HG02884 (cell line): ENCODE measurements around the gene ZNF316.
"Not testable (repeated sequence)": the region's sequence is repeated elsewhere in the genome, so short reads cannot be mapped to it uniquely, and the experiment has no call there.

Experiments used
- ATAC-seq: cut with Tn5 transposase; IDR thresholded peaks from one replicate; pipeline ENCODE4 v1.9.1; 2021; ENCODE audit warnings: mild to moderate bottlenecking, moderate library complexity; ENCODE audit not compliant: unreplicated experiment

Gene ZNF316

DNA sequence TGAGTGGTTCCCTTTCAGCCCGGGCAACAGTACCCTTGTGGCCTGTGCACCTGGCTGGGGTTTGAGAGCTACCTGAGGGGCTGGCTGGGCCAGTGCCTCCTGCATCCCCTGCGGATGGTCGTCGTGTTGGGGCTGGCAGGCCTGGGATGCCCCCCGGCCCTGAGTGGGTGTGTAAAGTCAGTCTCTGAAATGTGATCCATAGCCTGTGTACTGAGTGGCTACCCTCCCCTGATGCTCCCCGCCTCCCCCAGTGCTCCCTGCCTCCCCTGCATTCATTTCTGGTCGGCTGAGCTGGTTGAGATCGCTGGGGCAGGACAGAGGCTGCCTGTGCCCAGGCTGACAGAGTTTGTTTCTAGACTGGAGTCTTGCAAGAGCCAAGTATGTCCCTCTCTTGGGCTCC lies 9.3 kb downstream of the ZNF316 start:
- no peak for ATAC-seq

DNA sequence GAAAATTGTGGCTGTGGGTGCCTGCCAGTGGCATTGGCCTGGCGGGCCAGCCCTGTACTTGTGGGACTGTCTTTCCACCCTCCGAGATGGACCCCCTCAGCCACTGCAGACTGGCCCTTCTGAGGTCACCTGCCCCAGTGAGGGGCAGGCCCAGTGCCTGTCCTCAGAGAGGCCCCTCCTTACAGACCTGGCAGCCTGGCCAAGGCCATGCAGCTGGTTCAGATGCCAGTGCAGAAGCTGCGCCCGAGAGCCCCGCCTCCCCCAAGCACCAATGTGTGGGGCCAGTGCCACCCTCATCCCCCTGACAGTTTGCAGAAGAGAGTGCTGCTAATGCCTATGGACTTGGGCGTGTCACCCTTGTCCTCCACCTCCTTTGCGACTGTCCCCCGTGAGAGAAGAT lies 10.0 kb downstream of the ZNF316 start:
- no peak for ATAC-seq

DNA sequence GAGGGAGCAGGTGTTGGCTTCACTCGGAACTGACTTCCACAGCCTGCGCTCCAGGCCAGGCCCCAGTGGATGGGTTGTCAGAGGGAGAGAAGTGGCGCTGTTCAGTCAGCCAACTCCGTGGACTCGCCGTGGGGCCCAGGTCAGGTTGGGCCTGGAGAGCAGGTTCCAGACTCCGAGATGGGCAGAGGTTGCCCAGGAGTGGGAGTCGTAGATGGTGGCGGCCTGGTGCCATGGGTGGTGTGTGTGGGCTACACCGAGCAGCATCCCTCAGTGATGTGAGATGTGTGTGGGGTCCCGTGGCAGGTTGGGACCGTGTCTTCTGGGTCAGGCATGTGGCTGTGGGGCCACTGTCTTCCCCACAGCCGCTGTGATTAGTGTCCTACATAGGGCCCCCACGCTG lies 10.4 kb downstream of the ZNF316 start:
- no peak for ATAC-seq

DNA sequence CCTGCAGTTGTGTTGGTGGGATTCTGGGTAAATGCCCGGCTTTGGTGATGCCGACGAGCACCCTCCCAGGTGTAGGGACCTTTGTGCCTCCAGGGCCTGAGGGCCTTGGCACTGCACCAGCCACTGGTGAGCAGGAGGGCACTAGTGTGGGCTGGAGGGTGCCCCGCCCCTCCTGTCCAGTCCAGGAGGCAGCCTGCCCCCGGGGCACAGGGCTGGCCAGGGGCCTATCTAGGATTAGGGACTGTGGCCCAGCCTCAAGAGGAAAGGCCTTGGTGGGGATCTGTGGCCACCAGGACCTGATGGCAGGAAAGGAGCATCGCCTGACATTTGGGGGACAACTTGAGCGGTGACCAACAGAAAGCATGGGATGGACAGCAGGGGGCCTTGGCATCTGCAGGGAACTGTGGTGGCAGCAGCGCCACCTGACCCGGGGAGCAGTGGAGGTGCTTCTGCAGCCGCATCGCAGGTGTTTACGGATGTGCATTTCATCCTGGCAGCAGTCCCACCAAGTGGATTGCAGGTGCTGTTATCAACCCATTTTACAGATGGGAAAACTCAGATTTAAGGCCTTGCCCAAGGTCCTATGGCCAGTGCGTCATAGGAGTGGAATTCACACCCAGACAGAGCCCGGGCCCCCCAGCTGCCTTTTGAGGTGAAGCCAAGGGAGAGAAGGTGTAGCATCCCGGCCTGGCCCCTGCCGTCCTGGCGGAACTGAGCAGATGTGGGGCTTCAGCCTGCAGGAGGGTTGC lies 11.1 kb downstream of the ZNF316 start:
- no peak for ATAC-seq

DNA sequence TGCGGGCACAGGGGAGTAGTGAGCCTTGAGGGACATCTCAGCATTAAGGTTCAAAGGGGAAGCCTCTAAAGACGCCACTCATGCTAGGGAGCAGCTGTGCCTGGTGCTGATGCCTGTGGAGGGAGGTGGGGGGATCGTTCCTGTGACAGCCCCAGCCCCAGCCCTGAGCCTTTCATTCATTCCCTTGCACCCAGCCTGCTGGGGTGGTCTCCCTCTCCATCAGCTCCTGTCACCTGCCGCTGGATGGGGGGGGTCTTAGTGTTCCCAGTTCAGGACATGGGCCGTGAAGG lies 11.6 kb downstream of the ZNF316 start:
- ATAC-seq = no peak

DNA sequence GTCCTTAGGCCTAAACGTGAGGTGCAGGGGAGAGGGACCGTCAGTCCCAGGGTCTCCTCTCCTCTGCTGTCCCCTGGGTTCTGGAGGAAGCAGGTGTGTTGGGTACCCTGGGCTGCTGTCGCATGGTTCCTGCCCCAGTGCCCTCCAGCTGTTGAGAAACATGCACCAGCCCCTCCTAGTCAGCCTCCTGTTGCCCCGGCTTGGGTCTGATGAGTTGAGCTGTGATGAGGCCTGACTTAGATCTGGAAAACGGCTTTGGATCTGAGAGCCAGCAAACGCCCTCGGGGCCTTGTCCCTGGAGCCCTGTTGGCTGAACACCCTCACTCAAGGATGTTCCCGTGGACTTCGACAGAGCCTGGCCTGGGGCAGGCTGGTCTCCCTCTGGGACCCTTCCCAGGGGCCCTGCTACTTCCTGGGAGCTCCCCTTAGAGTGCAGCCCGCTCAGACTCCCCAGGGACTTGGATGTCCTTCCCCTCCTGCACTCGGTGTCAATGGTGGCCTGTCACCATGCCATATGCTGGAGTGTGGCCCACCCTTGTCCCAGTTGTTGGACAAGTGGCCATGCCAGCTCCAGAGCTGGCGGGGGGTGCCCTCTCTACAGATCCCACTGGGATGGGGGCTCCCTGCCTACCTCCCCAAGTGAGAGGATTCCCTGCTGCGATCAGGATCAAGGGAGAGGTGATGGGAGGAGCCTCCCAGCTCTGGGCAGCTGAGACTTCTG lies 12.3 kb downstream of the ZNF316 start:
- no peak for ATAC-seq

DNA sequence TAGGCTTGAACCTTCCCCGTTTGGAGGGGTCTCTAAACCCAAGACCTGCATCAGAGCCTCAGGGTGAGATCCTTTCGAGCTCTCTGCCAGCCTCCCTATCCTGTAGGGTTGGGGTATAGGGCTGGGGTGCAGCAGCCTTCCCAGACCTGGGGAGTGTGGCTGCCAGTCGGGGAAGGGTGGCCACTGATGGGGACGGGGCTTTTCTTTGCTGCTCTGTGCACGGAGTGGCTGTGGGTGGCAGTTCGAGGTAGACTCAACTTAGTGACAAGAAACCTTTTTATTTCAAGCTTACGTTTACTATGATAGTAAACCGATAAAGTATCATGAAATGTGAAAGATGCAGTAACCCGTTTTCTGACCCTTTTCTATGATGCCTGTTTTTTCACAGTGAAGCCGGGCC lies 13.0 kb downstream of the ZNF316 start:
- ATAC-seq = no peak

DNA sequence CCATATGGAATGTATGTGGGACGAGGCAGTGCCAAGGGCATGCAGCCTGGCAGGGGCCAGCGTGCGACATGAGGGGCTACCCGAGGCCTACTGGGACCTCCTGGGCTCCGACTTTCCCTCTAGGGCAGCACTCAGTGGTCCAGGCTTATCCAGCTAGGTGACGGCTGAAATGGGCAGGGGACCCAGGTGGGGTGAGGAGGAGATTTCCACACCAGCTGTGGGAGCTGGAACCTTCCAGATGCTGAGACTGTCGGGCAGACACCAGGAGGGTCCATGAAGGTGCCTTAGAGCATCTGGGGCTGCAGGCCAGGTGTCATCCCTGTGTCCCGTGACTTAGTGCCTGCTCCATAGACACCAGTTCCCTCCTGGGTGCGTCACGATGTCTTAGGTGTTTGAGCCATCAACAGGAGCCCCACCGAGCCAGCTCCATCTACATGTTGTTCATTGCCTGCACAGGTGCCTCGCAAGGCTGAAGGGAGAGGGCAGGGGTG lies 13.4 kb downstream of the ZNF316 start:
- no peak for ATAC-seq

DNA sequence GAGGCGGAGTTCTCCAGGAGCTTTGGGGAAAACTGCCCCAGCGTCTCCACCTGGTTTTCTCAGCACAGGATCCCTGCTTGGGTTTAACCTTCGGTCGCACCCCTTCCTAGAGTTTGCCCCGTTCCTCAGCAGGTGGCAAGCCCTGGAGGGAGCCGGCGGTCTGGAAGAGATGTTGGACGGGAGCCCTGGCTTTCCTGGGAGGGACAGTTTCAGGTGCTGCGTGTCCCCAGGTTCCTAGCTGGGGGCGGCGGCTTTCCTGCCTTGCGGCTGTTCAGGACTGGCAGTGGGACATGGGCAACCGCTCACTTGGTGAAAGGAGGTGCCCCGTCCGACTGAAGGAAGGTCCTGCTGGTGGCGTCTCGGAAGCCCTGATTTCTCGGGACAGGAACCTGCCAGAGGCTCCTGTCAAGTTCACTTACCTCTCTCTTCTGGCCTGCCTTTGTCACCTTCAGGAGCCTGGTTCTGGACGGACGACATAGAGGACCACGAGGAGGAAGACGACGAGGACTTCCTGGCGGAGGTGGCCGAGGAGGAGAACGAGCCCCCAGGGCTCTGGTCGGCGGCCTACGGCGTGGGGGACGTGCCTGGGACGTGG lies 14.8 kb downstream of the ZNF316 start:
- ATAC-seq = no peak

DNA sequence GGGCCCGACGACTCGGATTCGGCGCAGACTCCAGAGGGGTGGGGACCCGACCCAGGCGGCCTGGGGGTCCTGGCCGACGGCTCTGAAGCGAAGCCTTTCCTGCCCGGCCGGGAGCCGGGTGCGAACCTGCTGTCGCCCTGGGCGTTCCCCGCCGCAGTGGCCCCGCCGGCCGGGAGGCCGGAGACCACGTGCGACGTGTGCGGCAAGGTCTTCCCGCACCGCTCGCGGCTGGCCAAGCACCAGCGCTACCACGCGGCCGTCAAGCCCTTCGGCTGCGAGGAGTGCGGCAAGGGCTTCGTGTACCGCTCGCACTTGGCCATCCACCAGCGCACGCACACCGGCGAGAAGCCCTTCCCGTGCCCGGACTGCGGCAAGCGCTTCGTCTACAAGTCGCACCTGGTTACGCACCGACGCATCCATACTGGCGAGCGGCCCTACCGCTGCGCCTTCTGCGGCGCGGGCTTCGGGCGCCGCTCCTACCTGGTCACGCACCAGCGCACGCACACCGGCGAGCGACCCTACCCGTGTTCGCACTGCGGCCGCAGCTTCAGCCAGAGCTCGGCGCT lies 15.4 kb downstream of the ZNF316 start:
- ATAC-seq = no peak

DNA sequence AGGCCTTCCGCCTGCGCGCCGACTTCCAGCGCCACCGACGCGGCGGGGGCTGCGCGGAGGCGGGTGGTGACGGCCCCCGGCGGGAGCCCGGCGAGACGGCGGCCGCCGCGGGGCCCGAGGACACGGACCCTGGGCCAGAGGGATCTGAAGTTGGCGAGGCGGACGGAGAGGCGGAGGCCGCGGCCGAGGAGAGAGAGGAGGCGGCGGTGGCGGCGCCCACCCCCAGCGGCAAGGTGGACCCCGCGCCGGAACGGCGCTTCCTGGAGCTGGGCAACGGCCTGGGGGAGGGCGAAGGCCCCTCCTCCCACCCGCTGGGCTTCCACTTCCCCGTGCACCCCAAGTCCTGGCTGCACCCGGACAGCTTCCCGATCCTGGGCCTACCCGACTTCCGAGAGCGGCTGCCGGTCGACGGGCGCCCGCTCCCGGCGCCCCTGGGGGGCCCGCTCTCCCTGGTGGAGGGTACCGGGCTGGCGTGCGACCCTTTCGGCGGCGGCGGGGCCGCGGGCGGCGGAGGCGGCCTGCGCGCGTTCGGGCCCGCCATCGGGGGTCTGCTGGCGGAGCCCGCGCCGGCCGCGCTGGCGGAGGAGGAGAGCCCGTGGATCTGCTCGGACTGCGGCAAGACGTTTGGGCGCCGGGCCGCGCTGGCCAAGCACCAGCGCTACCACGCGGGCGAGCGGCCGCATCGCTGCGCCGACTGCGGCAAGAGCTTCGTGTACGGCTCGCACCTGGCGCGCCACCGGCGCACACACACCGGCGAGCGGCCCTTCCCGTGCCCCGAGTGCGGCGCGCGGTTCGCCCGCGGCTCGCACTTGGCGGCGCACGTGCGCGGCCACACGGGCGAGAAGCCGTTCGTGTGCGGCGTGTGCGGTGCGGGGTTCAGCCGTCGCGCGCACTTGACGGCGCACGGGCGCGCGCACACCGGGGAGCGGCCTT lies 16.2 kb downstream of the ZNF316 start:
- no peak for ATAC-seq

DNA sequence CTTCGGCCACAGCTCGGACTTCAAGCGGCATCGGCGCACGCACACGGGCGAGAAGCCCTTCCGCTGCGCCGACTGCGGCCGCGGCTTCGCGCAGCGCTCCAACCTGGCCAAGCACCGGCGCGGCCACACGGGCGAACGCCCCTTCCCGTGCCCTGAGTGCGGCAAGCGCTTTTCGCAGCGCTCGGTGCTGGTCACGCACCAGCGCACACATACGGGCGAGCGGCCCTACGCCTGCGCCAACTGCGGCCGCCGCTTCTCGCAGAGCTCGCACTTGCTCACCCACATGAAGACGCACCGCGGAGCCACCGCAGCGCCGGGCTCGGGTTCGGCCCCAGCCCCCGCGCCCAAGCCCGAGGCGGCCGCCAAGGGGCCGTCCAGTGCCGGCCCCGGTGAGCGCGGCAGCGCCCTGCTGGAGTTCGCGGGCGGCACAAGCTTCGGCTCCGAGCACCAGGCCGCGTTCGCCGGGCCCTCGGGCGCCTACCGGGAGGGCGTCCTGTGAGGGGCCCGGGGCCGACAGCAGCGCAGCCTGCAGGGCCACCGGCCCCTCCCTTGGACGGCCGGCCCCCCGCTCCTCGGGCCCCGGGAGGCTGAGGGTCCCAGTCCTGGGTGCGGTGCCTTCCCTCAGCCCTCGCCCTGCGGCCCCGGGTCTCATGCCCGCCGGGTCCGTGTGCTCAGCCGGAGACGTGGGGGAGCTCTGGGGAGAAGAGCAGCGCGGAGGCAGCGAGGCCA lies 17.2 kb downstream of the ZNF316 start:
- no peak for ATAC-seq

DNA sequence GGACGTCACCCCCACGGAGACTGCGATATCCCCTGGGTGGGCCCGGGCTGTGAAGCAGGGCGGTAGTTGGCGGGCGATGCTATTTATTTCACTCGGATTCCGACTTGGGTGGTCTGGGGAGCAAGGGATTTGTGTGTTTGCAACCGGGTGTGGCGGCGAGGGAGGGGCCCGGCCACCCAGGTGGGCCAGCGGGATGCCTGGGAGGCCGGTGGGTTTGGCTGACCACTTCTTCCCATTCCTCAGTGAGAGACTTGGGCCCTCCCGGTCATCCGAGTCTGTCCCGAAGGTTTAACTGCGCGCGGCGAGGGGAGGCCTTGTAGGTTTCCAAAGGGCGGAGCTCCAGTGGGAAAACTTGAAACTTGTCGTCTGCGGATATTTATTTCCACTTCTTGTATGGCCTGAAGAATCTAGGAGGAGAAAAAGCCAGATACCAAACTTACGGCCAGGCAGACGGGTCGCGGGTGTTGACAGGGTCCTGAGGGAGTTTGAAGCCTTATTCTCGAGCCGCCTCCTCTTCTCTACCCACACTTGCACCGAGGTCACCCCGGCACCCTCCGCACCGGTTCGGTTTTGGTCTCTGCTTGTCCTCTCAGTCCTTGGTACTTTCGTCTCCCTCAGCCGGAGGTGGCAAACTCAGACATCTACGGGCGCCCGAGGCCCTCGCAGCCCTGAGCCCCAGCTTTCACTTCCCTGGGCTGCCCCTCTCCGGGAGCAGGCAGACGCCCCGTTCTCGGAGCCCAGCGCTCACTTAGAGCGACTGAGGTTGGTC lies 17.9 kb downstream of the ZNF316 start:
- no peak for ATAC-seq

DNA sequence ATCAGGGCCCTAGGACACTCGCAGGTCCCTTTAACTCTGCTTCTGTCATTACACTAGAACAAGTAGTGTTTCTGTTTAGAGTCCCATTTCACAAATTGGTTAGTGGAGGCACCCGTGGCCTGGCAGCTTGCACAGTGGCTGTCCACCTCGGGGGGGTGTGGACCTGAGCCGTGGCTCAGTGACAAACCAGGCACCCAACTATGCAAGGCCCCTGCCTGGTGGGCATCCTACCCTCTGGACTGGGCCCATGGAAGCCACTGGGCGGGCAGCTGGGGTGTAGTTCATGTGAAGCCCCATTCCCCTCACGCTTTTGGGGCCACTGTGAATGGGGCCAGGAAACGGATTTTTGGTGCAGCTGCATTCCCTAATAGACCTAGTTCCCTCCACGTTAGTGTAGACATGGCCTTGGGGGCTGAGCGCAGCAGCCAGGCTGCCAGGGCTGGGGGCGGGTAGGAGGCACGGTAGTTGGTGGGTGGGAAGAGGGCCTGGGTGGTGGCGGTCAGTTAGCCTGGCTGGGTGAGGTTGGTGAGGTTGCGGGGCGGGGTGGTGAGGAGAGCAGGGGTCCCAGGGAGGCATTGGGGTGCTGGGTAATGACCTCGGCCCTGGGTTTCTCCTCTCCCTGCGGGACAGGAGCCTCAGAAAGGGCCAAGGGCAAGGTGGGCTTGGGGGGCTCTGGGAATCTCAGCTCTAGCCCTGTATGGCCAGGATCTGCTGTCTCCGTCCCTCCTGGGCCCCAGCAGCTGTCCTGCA lies 18.7 kb downstream of the ZNF316 start:
- no peak for ATAC-seq

DNA sequence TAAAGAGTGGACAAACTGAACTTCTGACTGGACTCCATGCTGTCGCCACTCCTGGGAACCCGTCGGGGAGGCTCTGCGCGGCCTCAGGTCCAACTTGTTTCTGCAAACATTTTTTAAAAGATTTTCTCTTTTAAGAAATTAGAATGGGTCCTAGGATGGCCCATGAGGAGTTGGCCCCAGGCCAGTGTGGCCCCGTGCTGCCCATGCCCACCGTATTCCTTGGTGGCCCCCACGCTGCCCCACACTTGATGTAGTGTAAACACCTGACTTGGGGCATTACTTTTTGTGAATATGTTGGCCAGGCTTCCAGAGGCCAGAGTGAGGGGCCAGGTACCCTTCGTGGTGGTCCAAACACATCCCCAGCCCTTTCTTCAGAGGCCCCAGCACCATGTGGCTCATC lies 19.3 kb downstream of the ZNF316 start:
- ATAC-seq = no peak

DNA sequence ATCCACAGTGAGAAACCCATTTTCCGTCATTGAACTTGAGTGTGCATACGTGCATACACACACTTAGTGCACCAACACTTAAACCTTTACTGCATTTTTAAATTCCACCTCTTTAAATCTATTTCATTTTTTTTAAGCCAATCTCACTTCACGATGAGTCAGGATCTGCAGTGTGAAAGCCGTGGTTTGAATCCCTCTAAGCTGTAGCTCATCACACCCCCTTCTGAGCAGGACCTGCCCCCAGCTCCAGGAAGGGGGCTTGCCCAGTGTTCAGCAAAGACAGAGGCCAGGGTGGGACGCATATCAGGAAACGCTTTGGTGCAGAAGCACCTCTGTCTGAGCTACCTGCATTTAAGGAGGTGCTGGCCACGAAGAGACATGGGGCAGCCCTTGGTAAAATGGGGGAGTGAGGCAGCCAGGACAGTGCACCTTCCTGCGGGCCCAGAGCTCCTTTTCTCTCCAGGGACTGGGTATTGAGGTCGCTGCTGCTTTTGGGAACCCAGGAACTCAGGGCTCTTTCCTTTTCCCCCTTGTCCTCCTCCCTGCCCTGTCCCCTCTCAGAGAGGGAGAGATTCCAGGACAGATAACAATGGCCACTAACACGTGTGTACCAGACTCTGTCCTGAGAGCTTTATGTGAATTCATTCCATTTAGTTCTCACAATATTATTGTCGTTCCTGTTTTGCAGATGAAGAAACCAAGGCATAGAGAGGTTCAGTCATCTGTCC lies 21.7 kb downstream of the ZNF316 start:
- ATAC-seq = no peak

DNA sequence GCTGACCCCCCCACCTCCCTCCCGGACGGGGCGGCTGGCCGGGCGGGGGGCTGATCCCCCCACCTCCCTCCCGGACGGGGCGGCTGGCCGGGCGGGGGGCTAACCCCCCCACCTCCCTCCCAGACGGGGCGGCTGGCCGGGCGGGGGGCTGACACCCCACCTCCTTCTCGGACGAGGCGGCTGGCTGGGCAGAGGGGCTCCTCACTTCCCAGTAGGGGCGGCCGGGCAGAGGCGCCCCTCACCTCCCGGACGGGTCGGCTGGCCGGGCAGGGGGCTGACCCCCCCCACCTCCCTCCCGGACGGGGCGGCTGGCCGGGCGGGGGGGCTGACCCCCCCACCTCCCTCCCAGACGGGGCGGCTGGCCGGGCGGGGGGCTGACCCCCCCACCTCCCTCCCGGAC lies 33.7 kb downstream of the ZNF316 start:
- ATAC-seq = not testable (repeated sequence)

DNA sequence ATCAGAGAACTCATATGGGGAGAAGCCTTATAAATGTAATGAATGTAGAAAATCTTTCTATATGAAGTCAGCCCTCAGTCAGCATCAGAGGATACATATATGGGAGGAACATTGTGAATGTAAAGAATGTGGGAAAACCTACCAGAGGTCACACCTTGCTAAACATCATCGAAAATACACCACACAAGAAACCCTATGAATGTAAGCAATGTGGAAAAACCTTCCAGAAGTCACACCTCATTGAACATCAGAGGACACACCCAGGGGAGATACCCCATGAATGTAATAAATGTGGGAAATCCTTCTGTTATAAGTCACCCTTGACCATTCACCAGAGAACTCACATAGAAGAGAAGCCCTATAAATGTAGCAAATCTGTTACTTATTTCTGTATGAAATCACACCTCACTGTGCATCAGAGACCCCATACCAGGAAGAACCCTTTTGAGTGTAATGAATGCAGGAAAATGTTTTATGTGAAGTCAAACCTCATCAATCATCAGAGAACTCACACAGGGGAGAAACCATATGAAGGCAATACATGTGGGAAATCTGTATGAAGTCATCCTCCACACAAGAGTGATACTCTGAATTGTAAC lies 38.8 kb downstream of the ZNF316 start:
- no peak for ATAC-seq
